GM12891 (cell line): ENCODE results near the gene BTG3.

ENCODE experiments used
- DNase-seq: peaks from one replicate; pipeline ENCODE4 v3.0.0; 2011; ENCODE audit warnings: low spot score; ENCODE audit not compliant: insufficient read length
- FAIRE-seq: peaks from 2 replicates; lab custom pipeline; 2011; peaks lifted over from hg19 to GRCh38; lab: Jason Lieb, UNC
- PAX5 ChIP-seq: IDR thresholded peaks from 2 replicates; pipeline ENCODE4 v1.6.1; 2011; ENCODE audit warnings: low read length, moderate library complexity, mild to moderate bottlenecking; ENCODE audit not compliant: insufficient read depth, severe bottlenecking
- POLR2A ChIP-seq: IDR thresholded peaks from 2 replicates; pipeline ENCODE4 v1.6.1; 2011; ENCODE audit warnings: low read depth, low read length, control low read depth
- POLR2AphosphoS5 ChIP-seq: IDR thresholded peaks from 2 replicates; pipeline ENCODE4 v1.6.1; 2011; ENCODE audit warnings: low read depth, low read length, control low read depth
- POU2F2 ChIP-seq: IDR thresholded peaks from 2 replicates; pipeline ENCODE4 v1.6.1; 2011; ENCODE audit warnings: low read depth, mild to moderate bottlenecking, control low read depth, low read length, moderate library complexity
- SPI1 ChIP-seq: IDR thresholded peaks from 2 replicates; pipeline ENCODE4 v1.6.1; 2011; ENCODE audit warnings: low read depth, low read length, control low read depth
- TAF1 ChIP-seq: IDR thresholded peaks from 2 replicates; pipeline ENCODE4 v1.6.1; 2011; ENCODE audit warnings: low read depth, low read length, control low read depth

BTG3 gene

GRCh38 chr21:17597680-17598079 is 15.0 kb downstream of the BTG3 start:
- TF ChIP-seq PAX5 (no peak), POU2F2 (no peak), POLR2A (no peak), TAF1 (no peak), SPI1 (no peak), POLR2AphosphoS5 (no peak)
- FAIRE-seq = no peak
- no peak for DNase-seq

- TF ChIP-seq POU2F2 = no peak
- no peak for TF ChIP-seq TAF1
- no peak for TF ChIP-seq POLR2AphosphoS5
- TF ChIP-seq SPI1 = no peak
- no peak for TF ChIP-seq PAX5
- TF ChIP-seq POLR2A = no peak
- no peak for FAIRE-seq
- no peak for DNase-seq
Measured at GRCh38 chr21:17590430-17590829, 22.3 kb downstream of the BTG3 start.

GRCh38 chr21:17585875-17586450 is 26.7 kb downstream of the BTG3 start:
- no peak for DNase-seq
- TF ChIP-seq POLR2A = no peak
- TF ChIP-seq SPI1 = no peak
- TF ChIP-seq POU2F2 = no peak
- TF ChIP-seq POLR2AphosphoS5 = no peak
- no peak for TF ChIP-seq TAF1
- TF ChIP-seq PAX5 = no peak
- FAIRE-seq = peak; percentile 43

GRCh38 chr21:17583898-17584297 is 28.8 kb downstream of the BTG3 start:
- no peak for FAIRE-seq
- TF ChIP-seq PAX5 = no peak
- DNase-seq = no peak

- TF ChIP-seq SPI1 = no peak
- TF ChIP-seq POU2F2 = no peak
- no peak for TF ChIP-seq TAF1
- TF ChIP-seq POLR2A = no peak
- TF ChIP-seq PAX5 = no peak
- no peak for TF ChIP-seq POLR2AphosphoS5
- no peak for FAIRE-seq
- no peak for DNase-seq
Measured at GRCh38 chr21:17580319-17580718, 32.4 kb downstream of the BTG3 start.

GRCh38 chr21:17578876-17579275 is 33.8 kb downstream of the BTG3 start:
- DNase-seq = no peak
- FAIRE-seq = no peak
- no peak for TF ChIP-seq TAF1
- no peak for TF ChIP-seq POLR2A
- no peak for TF ChIP-seq SPI1
- TF ChIP-seq POLR2AphosphoS5 = no peak
- no peak for TF ChIP-seq PAX5
- TF ChIP-seq POU2F2 = no peak

- FAIRE-seq (no peak), DNase-seq (no peak)
- TF ChIP-seq TAF1 = no peak
- TF ChIP-seq POLR2A = no peak
- TF ChIP-seq POLR2AphosphoS5 = no peak
- TF ChIP-seq POU2F2 = no peak
Measured at GRCh38 chr21:17578162-17578561, 34.5 kb downstream of the BTG3 start.

GRCh38 chr21:17577701-17578100 is 35.0 kb downstream of the BTG3 start:
- FAIRE-seq (no peak), DNase-seq (no peak)

GRCh38 chr21:17576080-17576835 is 36.4 kb downstream of the BTG3 start:
- no peak for DNase-seq
- no peak for FAIRE-seq

More at GRCh38 chr21:17577701-17578100, 35.0 kb downstream of the BTG3 start:
- TF ChIP-seq TAF1 (no peak), PAX5 (no peak), SPI1 (no peak), POLR2A (no peak), POLR2AphosphoS5 (no peak), POU2F2 (no peak)

GRCh38 chr21:17575076-17575475 is 37.6 kb downstream of the BTG3 start:
- TF ChIP-seq TAF1 = no peak
- no peak for TF ChIP-seq PAX5
- TF ChIP-seq SPI1 = no peak
- no peak for TF ChIP-seq POLR2AphosphoS5
- TF ChIP-seq POU2F2 = no peak
- TF ChIP-seq POLR2A = no peak
- no peak for FAIRE-seq
- DNase-seq = no peak

More at GRCh38 chr21:17576080-17576835, 36.4 kb downstream of the BTG3 start:
- no peak for TF ChIP-seq TAF1
- no peak for TF ChIP-seq POLR2A
- TF ChIP-seq POLR2AphosphoS5 = no peak
- no peak for TF ChIP-seq PAX5
- TF ChIP-seq POU2F2 = no peak
- TF ChIP-seq SPI1 = no peak

- TF ChIP-seq POU2F2 (no peak), SPI1 (no peak), PAX5 (no peak), POLR2AphosphoS5 (no peak), TAF1 (no peak), POLR2A (no peak)
- FAIRE-seq (no peak), DNase-seq (no peak)
Measured at GRCh38 chr21:17572431-17572830, 40.3 kb downstream of the BTG3 start.
